ENCODE results near the gene KLHL1.

Gene KLHL1

DNA sequence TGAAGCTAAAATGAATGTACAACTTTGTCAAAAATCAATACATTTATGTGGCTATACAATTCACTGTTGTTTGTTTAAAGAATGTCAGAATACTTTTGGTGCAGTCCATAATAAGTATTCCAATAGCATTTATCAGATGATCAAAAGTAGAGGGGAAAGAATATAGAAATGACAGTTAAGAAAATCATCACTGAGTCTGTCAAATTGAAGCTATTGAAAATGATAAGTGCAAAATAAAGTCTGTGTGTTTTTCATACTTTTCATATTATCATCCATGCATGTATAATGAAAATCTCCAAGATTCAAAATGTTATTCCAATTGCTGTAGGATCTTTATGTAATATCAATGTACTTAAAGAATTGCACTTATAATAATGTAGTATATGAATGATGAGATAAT lies 93.9 kb downstream of the KLHL1 start:
- DNase-seq: no peak

DNA sequence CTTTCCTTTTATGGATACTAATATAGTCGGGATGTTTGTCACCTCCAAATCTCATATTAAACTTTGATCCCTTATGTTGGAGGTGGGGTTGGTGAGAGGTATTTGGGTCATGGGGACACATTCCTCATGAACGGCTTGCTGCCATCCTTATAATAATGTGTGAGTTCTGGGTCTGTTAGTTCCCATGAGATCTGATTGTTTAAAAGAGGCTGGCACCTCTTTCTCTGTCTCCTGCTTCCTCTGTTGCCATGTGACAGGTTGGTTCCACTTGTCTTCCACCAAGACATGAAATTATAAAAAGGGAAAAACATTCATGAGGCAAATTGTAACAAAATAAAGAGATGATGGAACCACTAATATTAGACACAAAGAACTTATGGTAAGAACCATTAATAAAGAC lies 108.4 kb downstream of the KLHL1 start:
- no peak for DNase-seq

DNA sequence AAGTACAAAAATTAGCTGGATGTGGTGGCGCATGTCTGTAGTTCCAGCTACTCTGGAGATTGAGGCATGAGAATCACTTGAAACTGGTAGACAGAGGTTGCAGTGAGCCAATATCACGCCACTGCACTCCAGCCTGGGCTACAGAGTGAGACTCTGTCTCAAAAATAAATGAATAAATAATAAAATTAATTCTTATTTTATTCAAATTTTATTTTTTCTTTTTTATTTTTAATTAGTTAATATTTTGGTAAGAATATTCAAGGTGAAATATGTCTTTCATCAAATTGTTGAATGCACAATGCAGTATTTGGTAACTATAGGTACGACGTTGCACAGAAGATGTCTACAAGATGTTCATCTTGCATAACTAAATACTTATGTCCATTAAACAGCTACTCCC lies 111.2 kb downstream of the KLHL1 start:
- no peak for DNase-seq

DNA sequence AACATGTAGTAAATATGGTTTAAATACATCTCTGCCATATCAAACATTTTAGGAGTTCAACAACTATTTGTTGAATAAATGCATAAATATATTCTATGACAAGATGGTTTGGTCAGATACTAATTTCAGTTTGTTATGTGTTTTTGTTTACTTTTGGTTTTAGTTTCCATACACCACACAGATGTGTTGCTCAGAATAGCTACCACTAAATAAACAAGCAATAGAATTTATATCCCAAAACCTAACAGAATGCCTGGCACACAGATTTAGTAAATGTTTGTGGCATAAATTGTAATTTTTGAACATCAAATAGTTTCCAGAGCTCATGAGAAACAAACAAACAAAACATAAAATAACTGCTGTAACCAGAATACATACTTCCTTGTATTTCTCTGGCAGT lies 127.5 kb downstream of the KLHL1 start:
- no peak for DNase-seq

DNA sequence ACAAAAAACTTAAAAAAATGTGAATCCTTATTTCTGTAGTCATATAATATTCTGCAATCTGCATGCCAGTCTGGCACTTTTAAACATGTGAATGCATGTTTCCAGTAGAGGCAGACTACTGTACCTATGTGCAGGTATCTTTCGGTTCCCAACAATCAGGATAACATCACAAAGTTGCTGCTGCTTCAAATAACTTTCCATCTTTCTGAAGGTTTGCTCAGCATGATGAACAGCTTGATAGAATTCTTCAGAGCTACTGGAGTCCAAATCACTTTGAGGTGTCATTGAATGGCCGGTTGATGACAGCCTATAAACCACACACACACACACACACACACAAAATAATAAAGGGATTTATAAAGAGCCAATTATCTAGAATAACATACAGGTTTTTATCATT lies 132.8 kb downstream of the KLHL1 start:
- DNase-seq: no peak

DNA sequence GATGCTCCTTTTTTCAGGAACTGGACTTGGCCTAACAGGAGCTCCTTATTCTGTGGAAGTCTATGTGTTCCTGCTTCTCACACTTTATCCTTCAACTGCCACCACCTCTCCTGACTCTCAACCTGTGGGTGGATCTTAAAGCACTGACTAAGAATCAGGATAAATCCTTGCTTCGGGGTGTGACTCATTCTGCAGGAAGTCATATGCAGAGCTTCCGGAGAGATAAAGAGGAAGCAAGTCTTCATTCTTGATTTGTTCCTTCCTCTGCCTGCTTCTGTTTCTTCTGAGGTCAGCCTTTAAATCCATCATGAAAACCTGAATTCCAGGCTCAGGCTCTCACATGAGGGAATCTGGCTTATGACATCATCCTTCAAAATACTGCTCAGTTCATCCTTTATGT lies 137.7 kb downstream of the KLHL1 start:
- DNase-seq: no peak

DNA sequence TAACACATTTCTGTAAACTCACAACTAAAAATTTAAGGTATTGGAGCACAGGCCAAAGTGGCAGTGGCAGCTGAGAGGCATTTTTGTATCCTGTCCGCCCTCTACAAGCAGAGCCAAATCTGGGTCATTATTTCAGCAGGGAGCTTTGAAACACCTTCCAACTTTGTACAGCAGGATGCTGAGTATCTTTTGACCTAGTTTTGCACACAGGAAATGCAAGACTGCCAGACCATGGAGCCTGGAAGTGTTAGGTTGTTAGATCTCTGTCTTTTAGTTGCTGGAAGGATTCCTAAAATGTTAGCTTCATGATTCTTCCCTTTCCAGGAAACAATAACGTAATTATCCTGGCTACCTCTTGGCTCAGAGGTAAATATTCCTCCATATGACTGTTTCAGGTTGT lies 149.2 kb downstream of the KLHL1 start:
- no peak for DNase-seq

DNA sequence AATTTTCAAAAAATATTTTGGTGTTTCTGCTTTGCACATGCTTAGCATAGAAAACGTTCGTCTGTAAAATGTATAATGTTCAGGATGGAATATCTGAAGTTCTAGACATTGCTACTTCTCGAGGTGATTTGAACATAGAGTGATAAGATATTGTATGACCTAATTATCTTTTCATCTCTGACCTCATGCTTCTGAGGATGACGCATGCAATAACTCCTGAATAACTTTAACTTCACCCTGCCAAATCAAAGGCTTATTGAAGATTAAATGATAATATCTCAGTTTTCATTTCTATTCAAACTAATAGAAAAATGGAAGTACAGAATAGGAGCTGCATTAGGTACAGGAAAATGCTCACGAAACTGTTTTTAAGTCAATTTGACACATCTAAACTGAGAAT lies 151.4 kb downstream of the KLHL1 start:
- no peak for DNase-seq

DNA sequence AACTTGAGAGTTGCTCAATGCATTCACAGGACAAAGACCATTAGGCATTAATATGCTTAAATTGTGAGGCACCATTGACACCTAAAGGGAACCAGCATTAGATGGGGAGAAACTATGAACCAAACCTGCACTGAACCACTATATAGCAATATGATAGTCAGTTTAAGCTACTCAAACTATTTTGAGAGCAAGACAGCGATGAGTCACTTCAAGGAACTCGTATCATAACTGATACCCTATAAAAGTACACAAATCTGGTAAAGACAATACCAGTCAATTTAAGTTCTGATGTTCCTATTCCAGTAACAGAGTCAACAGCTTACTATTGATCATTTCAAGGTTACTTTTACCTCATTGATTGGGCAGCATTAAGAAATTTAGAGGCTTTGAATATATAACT lies 151.9 kb downstream of the KLHL1 start:
- no peak for DNase-seq

DNA sequence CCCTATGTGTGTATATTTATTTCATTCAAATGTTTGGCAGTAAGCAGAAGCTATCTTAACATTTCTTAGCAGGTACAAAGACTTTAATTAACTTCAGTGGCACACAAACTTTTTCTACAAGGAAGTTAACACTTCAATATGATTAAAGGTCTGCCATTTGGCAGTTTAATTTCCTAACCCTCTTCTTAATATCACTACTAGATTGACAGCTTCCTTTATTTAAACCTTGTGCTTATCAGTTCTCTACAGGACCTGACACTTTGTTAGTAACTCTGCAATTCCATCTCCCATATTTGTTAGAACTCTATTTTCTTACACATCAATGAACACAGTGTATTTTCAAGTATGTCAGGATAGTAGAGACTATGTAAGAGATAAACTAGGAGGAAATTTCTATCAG lies 153.0 kb downstream of the KLHL1 start:
- DNase-seq: no peak

DNA sequence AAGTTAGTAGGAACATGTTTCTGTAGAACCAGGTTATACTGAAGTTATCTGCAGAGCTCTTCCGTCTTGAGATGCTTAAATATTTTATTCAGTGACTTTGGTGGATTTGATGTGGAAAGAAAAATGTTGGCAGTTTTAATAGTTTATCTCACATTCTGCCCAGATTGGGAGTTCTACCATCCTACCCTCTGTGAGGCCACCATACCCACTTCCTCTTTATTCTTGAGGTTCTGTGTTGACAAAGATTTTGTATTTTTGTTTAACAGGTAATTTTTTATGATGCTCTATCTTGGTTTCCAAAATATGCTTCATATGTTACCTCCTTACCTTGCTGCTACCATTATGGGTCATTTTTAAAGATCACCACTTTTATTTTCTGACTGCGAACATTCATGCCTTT lies 156.8 kb downstream of the KLHL1 start:
- DNase-seq: no peak

DNA sequence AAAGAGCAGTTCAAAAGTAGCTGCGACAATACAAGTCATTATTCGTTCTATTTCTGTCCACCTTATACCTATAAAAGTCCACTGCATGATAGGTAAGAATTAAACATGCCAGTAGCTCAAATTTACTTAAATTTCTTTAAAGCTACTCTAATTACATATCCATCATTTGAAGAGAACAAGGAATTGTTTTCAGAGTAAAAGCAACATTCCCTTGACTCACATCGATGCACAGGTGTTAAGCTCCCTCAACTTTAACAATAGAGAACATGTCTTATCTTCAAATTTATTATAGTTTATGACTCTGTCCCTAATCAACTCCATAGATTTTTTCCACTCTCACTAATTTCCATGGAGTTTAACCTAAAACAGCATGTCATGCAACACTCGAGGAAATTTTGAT lies 158.1 kb downstream of the KLHL1 start:
- no peak for DNase-seq

DNA sequence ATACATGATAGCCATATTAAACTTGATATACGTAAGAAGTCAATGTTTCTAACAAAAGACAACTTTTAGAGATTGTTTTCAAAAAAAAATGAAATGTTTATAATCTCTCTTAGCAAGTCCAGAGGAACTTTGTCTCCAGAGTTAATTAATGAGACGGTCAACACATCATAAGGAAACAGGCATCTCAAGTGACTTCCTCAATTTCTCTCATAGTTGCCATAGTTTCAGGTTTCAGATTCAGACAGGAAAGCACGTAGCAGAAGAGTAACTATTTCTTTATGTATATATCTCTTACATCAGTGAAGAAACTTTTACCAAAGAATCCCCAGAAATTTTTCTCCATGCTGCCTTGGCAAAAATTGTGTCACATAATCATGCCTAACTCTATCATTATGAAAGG lies 160.2 kb downstream of the KLHL1 start:
- DNase-seq: no peak

DNA sequence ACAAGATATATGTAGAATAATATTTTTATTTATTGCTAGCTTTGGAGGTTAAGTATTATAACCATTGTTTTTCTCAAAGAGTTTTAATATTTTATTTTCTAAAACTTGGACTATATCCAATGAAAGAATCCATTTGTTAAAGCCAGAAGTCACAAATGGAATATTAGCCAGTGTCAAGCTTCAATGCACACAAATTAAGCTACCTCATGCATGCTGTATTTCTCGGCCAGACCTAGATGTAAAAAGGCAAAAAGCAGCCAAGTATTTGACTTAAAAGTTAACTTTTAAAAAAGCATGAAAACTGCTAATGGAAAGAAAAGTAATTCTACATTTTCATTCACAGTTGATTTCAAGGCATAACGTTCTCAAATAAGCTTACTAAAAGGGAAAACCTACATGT lies 160.7 kb downstream of the KLHL1 start:
- no peak for DNase-seq

DNA sequence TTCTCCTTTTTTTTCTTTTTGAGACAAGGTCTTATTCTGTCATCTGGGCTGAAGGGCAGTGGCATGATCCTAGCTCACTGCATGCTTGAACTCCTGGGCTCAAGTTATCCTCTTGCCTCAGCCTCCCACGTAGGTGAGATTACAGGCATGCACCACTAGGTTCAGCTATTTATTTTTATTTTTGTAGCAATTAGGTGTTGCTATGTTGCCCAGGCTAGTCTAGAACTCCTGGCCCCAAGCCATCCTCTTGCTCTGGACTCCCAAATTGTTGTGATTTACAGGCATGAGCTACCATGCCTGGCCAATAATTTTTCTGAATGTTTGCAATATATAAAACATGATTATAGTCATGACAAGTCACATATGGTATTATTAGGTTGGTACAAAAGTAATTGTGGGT lies 161.7 kb downstream of the KLHL1 start:
- no peak for DNase-seq

DNA sequence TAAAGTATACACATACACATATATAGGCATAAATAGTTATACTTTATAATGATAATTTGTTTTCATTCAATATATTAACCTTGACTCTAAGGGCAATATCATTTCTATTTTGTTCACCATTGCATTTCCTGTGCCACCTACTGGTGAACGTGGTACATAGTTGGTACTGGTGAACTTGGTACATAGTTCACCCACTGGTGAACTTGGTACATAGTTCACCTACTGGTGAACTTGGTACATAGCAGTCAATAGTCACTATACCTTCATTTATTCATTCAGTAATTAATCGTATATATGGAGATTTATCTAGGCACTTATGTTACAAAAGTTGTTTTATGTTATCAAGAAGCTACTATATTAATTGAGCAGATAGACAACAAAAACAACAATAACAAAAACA lies 173.2 kb downstream of the KLHL1 start:
- DNase-seq: no peak

DNA sequence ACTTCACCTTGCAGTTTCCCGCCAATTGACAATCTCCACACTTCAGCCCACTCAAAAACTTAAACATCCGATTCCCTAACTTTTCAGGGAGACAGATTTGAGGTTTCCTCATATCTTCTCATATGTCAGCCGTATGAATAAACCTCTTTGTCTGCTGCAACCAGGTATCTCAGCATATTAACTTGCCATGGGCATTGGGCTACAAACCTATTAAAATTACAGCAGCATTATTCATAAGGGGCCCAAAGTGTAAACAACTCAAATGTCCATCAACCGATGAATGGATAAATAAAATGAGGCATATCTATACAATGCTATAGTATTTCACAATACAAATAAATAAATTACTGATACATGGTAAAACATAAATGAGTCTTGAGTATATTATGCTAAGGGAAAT lies 180.0 kb downstream of the KLHL1 start:
- DNase-seq: no peak

DNA sequence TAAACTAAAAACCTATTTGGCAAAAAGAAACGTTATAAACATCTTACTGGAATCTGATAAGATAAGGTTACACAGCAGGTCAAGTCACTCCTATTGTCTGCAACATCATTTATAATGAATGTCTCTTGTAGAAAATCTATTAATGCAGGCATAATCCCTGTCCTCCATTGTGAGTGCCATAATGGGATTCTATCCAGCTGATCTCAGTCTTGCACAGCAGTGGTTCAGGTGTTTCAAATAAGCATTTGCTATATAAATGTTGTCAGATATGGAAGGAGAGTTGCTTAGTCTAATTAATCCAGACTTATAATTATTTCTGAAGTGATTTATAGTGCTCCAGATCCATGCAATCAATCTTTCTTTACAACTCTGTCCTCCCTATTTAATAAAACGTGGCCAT lies 187.1 kb downstream of the KLHL1 start:
- no peak for DNase-seq

DNA sequence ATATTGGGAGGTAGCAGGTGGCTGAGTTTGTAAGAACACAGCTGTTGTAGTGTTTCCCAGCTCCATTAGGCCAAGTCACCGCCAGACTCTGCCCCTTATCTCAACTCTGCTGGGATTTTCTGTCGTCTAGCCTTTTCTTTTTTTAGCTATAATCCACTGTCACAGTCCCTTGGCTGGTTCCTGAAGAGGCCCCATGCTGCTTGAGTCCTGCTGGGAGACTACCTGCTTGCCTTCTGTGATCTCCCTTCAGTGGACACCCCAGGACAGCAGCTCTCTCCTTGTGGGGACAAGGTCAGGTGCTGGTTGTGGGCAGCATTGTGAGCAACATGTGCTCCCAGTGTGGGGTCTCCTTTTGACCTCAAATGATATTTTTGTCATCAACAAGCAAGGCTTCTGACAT lies 195.6 kb downstream of the KLHL1 start:
- no peak for DNase-seq

DNA sequence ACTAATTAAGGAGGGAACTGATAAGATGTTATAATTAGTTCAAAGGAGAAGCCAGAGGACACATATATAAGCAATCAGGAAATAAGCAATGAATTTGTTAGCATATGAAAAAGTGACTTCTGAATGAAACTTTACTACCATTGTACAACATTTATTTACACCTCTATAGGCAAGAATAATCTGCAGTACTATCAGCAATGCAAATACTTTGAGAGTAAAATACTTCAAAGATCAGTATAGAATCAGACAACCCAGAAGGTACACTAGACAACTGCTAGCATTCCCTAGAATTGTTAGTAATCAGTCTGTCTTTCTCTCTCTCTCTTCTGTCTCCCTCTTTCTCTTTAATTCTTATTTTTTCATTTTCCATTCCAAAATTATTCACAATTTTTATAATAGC lies 197.5 kb downstream of the KLHL1 start:
- no peak for DNase-seq

DNA sequence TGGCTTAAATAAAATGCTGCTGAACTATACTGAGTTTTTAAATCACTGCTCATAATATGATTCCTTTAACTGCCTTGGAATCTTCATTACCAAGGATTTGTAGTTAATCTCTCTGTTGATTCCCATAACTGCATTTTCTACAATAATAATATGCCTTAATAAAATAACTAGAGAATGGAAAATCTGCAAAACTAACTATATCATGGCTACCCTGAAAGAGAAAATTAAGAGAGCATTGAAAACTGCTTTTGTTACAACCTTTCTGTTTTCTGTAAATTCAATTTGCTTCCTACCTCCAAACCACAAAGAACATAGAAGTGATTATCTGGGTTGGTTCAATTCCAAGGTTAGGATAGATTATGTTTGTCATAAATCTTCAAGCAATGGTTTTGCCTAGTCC lies 203.5 kb downstream of the KLHL1 start:
- DNase-seq: no peak

DNA sequence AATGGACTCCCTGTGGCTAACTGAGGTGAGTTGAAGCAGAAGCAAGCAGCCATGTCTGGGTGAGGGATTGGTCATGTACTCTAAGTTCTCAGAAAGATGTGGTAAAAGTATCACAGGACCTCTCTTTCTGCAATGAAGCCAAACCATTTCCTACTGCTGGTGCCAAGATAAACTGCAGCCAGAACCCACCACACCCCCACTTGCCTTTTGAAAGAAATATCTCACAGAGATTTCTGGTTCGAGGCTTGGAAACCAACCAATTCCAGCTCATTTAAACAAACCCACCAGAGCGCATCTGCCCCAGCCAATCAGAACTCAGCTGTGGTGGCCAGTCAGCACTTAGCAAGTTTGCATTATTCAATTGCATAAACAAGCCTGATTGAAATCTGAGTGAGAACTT lies 205.2 kb downstream of the KLHL1 start:
- DNase-seq: no peak

DNA sequence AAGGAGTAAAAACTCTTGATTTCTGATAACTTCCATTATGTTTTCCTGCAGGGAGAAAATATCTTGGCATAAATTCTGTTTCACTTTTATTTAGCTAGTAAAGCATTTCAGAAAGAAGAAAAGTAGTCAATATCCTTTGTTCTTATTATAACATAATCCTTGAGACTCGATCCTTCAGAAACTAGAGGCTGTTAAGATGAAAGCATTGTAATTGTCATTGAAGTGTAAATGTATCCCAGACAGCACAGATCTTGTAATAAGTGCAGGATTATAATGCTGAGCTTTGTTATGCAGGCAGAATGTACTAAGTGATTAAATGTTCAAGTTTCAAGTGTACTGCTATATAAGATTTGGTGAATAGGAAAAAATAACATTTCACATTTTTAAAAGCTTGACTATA lies 225.8 kb downstream of the KLHL1 start:
- no peak for DNase-seq

DNA sequence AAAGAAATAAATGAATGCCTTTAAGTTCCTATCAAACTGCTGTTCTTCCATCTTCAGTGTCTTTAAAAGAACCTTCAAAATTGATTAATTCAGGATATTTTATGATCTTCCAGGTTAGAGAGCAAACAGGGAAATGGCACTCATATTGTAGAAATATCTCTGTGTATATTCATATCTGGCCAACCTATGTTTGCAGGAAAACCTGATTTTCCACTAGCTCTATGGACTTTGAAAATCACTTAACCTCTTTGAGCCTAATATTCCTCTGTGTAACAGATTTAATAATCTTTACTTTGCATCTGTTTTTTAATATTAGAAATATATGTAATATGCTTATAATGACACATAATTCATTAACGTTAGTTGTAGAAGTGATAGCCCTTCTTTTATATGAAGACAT lies 228.3 kb downstream of the KLHL1 start:
- DNase-seq: no peak

DNA sequence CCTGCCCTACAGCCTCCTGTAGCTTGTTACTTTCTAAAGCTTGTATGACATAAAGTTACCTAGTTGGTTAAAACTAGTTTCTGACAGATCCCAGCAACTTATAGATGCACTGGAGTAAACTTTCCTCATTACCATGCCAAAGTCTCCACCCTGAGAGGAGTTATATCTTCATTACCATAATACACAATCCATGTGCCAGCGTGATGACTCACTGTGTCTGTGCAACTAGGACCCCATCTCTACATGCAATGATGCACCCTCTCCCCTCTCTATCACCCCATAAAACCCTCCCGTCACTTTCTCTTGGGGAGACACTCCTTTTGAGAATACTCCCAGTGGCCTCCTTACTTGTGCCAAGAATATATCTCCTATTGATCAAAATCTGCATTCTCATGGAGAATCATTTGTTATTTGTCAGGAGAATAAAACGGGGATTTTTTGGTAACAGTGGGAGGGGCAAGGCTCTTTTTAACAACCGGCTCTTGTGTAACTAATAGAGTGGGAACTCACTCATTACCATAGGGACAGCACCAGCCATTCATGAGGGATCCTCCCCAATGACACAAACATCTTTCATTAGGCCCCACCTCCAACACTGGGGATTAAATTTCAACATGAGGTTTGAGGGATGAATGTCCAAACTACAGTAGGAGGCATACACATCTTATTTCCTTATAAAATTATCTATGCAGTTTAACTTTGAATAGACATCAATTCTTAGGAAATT lies 235.8 kb downstream of the KLHL1 start:
- DNase-seq: no peak

DNA sequence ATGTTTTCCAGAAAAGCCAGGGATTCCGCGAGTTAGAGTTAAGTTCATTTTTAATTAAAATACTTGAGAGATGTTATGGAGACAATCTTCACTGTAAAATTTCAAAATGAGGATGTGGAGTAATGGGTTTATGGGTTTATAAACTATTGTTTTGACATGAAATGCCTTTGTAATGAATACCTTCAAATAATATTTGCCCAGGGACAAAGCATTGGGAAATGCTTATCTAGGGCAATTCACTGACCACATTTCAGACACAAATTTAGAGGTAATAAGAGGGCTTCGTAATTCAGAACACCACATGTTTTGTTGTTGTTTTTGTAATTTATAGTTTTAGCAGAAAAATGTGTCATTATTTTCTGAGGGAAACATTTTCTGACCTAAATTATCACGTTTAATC lies 241.7 kb downstream of the KLHL1 start:
- DNase-seq: no peak

Measured in activated gamma-delta T cell treated with Interleukin-2 at 50 U/mL for 16 hours (primary cell).